DMS 273 (cell line): ENCODE measurements around the gene ERICH3.

Experiments used
- DNase-seq: peaks from one replicate; lab custom pipeline; 2025; ENCODE audit not compliant: unreplicated experiment; lab: John Stamatoyannopoulos, UW

ERICH3 gene

DNA sequence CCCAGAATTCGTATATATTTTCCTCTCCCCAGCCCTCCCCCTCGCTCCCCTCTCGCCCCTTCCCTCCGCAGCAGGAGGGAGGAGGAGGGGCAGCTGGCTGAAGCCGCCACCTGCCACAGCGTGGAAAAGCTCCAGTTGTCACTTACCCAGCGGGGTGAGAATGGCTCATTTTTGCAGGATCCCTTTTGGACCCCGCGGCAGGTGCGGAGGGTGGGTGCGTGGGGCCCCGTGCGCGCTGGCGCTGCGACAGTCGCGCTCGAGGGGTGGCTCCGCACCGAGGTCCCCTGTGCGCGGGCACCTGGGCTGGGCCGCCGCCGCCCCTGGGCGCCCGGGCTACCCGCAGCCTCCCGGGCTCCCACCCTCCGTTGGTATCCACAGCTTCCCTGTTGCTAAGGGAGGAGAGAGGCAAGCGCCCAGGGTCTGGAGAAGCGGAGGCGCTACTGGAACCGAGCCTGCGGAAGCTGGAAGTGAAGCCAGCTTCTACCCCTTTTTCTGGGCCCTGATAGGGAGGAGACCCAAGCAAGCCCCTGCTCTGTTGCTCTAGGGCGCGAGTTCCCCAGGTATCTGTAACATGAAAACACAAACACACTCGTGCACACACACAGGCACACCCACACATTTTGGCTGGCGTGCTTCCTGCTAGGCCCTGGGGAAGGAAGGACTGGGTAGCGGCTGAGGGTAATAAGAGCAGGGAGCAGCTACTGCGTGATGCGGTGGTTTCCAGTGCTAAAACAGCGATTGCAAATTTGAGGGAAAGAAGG is at the start of gene ERICH3:
TSS of gene ERICH3 (minus strand) at position 442 of the 761 bp plus-strand sequence. CDS start at position 169, 273 bp downstream.
- peak; percentile 80 for DNase-seq

DNA sequence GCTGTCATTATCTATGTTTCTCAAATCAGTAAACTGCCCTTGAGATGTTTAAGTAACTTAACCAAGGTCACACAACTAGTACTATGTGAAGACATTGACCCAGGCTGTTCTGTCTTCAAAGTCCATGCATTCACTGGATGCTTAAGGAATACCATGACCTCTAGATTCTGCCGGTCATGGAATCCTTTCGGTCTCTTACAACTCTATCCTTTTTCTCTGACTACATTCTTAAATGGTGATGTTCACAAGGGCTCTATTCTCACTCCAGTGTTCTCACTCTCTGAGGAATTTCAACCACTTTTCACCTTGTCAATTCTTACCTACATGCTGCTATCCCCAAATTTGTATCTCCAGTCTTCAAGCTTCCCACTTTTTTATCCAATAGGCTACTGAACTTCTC is 44.0 kb upstream of the ERICH3 start:
- DNase-seq, result no peak

GRCh38 chr1:74716822-74717221 is 43.2 kb upstream of the ERICH3 start:
- no peak for DNase-seq

DNA sequence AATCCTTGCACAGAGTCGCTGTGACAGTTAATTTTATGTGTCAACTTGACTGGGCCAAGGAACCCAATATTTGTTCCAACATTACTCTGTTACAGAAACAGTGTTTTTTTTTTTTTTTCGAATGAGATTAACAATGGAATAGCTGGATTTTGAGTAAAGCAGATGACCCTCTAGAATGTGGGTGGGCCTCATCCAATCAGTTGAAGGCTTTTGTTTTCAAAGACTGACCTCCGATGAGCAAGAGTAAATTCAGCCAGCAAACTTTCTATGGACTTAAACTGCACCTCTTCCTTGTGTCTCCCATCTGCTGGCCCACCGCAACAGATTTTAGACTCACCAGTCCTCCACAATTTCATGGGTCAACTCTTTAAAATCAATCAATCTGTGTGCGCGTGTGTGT is 42.2 kb upstream of the ERICH3 start:
- no peak for DNase-seq

DNA sequence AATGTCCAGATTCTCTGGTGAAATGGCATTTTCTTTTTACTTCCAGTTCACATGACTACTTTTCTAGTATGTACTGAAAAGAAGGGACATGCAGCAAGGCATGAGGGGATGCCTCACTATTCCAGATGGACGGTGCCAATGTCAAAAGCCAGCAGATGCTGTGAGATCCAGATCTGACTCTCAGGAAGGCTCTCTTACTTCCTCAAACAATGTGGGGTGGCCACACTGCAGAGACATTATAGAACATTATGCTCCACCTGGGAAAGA is 41.6 kb upstream of the ERICH3 start:
- DNase-seq, result no peak

- DNase-seq, result no peak
These were observed 41.0 kb upstream of the ERICH3 start for GRCh38 chr1:74714429-74715235.

DNA sequence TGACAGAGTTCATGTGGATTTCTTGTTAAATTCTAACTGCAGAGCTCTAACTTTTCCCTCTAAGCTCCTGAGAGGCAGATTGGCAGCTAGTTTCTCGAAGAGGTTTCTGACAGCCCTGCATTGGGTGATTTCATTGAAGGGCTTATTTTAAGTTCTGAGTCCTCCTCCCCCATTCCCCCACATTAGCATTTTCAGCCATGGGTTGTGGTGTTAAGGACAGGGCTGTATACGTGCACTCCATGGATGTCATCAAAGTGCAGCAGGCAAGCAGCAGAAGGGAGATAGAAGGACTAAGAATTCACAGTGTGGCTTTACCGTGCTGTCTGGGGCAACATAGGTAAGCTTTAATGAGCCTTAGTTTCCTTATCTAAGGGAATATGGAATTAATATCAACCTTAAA is 40.3 kb upstream of the ERICH3 start:
- no peak for DNase-seq

- no peak for DNase-seq
These were observed 39.3 kb upstream of the ERICH3 start for GRCh38 chr1:74712881-74713280.

DNA sequence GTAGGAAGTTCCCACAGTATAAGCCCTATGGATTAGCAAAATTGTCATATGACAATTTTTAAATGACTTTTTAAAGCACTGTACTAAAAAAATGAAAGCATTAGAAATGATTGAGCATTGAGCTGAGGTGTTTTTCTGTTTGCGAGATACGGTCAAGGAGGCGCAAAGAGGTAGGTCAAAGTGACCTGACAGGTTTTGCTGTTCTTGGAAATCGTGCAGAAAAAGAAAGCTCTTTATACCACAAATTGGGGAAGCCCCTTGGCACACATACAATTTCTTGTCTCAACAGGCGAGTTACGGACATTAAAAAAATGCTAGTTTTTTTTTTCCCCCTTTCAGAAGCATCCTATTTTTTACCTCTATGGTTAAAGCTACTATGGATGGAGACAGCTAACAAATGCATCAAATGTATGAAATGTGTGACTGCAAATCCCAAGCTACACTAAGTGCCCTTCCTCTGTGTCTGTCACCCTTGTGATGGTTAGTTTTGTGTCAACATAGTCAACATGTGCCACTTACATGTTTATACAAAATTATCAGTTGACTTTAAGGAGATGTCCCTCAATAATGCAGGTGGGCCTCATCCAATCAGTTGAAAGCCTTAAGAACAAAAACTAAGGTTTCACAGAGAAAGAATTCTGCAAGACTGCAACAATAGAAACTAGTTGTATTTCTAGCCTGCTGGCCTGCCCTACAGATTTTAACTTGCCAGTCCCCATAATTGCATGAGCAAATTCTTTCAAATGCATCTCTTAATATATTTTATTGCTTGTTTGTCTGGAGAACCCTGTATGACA is 30.0 kb upstream of the ERICH3 start:
- no peak for DNase-seq

DNA sequence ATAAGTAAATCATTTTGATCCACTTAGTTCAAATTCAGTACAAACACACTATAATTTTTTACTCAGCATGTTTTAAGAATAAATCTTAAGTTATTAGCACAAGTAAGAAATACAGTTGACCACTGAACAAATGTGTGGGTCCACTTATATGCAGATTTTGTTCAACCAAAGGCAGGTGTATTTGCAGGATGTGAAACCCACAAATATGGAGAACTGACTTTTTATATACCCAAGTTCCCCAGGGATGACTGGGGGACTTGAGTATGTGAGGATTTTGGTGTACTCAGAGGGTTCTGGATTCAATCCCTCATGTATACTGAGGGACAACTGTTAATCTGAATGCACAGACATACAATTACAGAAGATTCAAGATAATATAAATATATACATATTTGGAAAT is 25.7 kb upstream of the ERICH3 start:
- DNase-seq, result no peak

GRCh38 chr1:74697832-74698231 is 24.2 kb upstream of the ERICH3 start:
- DNase-seq, result no peak

- no peak for DNase-seq
These were observed 19.9 kb upstream of the ERICH3 start for GRCh38 chr1:74693473-74693872.

- no peak for DNase-seq
These were observed 17.3 kb upstream of the ERICH3 start for GRCh38 chr1:74690909-74691308.

GRCh38 chr1:74690364-74690696 is 16.7 kb upstream of the ERICH3 start:
- DNase-seq, result no peak

GRCh38 chr1:74689621-74690363 is 16.2 kb upstream of the ERICH3 start:
- peak; percentile 86 for DNase-seq

DNA sequence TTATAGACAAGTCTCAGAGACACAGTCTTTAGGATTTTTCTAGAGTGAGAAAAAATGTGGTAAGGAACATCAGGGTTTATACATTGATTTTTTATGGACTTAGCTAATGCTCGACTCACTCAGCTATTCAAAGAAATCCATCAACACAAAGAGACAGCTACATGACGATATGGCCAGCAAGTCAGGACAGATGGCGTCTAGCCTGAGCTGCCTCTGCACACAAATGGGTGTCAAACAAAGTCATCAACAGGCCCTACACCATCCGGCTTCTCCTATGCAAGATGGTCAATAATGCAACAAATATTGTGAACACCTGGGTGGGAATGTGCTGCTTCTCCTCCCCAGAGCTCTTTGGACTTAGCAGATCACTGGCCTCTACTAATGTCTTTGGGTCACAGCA is 13.3 kb upstream of the ERICH3 start:
- DNase-seq, result peak; percentile 64

- DNase-seq, result no peak
These were observed 10.7 kb upstream of the ERICH3 start for GRCh38 chr1:74684301-74684700.

DNA sequence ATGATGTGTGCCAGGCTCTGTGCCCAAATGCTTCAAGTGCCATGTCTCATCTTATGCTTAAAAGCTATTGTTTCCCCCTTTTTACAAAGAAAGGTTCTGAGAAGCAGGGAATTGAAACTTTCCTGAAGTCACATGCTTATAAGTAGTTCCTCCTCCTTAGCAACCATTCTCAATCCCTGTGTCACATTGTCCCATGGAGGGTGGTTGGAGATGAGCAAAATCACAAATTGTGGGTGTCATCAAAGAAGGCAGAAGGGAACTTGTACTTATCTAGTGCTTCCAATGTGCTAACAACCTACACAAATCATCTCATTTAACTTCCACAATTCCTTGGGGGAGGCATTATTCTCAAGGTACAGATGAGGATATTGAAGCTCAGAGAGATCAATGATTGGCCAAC is 10.1 kb upstream of the ERICH3 start:
- DNase-seq, result no peak

DNA sequence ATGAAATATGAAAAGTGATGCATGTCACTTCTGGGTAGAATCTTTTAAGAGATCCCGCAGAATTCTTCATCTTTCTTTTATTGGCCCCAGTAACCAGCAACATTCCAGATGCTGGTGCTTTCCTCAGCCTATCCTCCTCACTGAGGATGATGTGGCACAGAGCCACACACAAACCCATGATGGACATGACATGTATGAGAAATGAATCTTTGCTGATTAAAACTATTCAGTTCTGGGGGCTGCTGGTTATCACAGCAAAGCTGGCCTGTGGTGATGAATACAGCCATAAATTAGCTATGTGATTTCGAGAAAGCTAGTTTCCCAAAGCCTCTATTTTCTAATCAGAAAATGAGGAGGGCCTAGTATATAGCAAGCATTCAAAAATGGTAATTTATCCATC is 8.3 kb upstream of the ERICH3 start:
- no peak for DNase-seq

GRCh38 chr1:74681449-74681848 is 7.9 kb upstream of the ERICH3 start:
- DNase-seq, result no peak

GRCh38 chr1:74681001-74681400 is 7.4 kb upstream of the ERICH3 start:
- no peak for DNase-seq
